Ishikawa (cell line): Measurements from ENCODE around the gene C19orf81.

Experiments
- CEBPB ChIP-seq: IDR thresholded peaks from 2 replicates; pipeline ENCODE4 v1.6.1; 2012
- CREB1 ChIP-seq: IDR thresholded peaks from 2 replicates; pipeline ENCODE4 v1.6.1; 2012; ENCODE audit warnings: low read depth
- EGR1 ChIP-seq: IDR thresholded peaks from 2 replicates; pipeline ENCODE4 v1.6.1; 2012
- EP300 ChIP-seq: IDR thresholded peaks from 2 replicates; pipeline ENCODE4 v1.6.1; 2012; ENCODE audit warnings: borderline replicate concordance
- FOXM1 ChIP-seq: IDR thresholded peaks from 2 replicates; pipeline ENCODE4 v1.6.1; 2012; ENCODE audit warnings: low read depth, borderline replicate concordance
- NFIC ChIP-seq: IDR thresholded peaks from 2 replicates; pipeline ENCODE4 v1.6.1; 2012
- RAD21 ChIP-seq: IDR thresholded peaks from 2 replicates; pipeline ENCODE4 v1.6.1; 2012; ENCODE audit warnings: low read depth
- REST ChIP-seq: IDR thresholded peaks from 2 replicates; pipeline ENCODE4 v1.6.1; 2012; ENCODE audit warnings: low read depth, mild to moderate bottlenecking
- TAF1 ChIP-seq: IDR thresholded peaks from 2 replicates; pipeline ENCODE4 v1.6.1; 2012; ENCODE audit warnings: low read depth, mild to moderate bottlenecking
- TCF12 ChIP-seq: IDR thresholded peaks from 2 replicates; pipeline ENCODE4 v1.6.1; 2012; ENCODE audit warnings: low read depth
- TEAD4 ChIP-seq: IDR thresholded peaks from 2 replicates; pipeline ENCODE4 v1.6.1; 2012
- USF1 ChIP-seq: IDR thresholded peaks from 2 replicates; pipeline ENCODE4 v1.6.1; 2012
- YY1 ChIP-seq: IDR thresholded peaks from 2 replicates; pipeline ENCODE4 v1.6.1; 2012; ENCODE audit warnings: low read depth
- ZBTB7A ChIP-seq: IDR thresholded peaks from 2 replicates; pipeline ENCODE4 v1.6.1; 2012; ENCODE audit warnings: low read depth
- TF ChIP-seq, protein P1 (sequence below): IDR thresholded peaks from 2 replicates; pipeline ENCODE4 v1.6.1; 2012

Gene C19orf81

DNA sequence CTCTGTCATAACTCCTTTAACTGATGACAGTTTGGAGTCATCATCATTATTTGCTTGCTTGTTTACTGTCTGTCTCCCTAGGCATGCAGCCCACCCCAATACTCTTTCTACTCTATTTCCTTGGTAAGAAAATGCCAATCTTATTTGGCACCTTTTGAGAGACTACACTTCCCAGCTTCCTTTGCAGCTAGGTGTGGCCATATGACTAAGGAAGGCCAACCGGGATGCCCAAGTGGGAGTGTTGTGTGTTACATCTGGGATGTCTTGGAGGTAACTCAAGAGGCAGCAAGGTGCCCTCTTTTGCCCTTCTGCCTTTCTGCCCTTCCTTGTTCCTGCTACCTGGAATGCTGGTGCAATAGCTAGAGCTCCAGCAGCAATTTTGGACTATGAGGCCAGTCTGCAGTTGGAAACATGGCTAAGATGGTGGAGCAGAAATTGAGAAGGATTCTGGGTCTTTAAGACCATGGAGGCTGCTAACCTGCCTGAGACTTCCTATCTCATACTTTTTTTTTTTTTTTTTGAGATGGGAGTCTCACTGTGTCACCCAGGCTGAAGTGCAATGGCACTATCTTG is 27.5 kb downstream of the C19orf81 start:
- TF ChIP-seq, protein P1, sequence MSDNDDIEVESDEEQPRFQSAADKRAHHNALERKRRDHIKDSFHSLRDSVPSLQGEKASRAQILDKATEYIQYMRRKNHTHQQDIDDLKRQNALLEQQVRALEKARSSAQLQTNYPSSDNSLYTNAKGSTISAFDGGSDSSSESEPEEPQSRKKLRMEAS = no peak
- TF ChIP-seq EP300 = no peak
- TF ChIP-seq ZBTB7A = no peak
- no peak for TF ChIP-seq NFIC
- no peak for TF ChIP-seq CREB1

GRCh38 chr19:50677636-50678035 is 28.4 kb downstream of the C19orf81 start:
- no peak for TF ChIP-seq TCF12
- TF ChIP-seq YY1 = no peak
- no peak for TF ChIP-seq EP300
- TF ChIP-seq NFIC = no peak
- no peak for TF ChIP-seq EGR1
- TF ChIP-seq RAD21 = no peak
- TF ChIP-seq USF1 = no peak
- no peak for TF ChIP-seq CEBPB
- TF ChIP-seq, protein P1 = no peak
- TF ChIP-seq REST = no peak

DNA sequence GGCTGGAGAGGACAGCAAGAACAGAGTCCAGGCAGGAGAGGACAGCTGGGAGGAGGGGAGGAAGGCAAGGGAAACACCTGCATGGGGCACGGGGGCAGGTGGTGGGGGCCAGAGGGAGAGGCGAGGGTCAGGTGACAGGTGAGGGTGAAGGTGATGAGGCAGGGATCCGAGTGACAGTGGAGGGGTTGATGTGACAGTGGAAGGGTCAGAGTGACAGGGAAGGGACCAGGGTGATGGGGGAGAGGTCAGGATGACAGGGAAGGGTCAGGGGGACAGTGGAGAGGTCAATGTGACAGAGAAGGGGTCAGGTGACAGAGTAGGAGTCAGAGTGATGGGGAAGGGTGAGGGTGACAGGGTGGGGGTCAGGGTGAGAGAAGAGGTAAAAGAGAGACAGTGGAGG is 29.1 kb downstream of the C19orf81 start:
- TF ChIP-seq NFIC (no peak), CREB1 (no peak), EP300 (no peak), CEBPB (no peak), YY1 (no peak), TAF1 (no peak), TCF12 (no peak), REST (no peak), ZBTB7A (no peak), EGR1 (no peak), RAD21 (no peak), TEAD4 (no peak), FOXM1 (no peak), USF1 (no peak)
- TF ChIP-seq, protein P1 = no peak

DNA sequence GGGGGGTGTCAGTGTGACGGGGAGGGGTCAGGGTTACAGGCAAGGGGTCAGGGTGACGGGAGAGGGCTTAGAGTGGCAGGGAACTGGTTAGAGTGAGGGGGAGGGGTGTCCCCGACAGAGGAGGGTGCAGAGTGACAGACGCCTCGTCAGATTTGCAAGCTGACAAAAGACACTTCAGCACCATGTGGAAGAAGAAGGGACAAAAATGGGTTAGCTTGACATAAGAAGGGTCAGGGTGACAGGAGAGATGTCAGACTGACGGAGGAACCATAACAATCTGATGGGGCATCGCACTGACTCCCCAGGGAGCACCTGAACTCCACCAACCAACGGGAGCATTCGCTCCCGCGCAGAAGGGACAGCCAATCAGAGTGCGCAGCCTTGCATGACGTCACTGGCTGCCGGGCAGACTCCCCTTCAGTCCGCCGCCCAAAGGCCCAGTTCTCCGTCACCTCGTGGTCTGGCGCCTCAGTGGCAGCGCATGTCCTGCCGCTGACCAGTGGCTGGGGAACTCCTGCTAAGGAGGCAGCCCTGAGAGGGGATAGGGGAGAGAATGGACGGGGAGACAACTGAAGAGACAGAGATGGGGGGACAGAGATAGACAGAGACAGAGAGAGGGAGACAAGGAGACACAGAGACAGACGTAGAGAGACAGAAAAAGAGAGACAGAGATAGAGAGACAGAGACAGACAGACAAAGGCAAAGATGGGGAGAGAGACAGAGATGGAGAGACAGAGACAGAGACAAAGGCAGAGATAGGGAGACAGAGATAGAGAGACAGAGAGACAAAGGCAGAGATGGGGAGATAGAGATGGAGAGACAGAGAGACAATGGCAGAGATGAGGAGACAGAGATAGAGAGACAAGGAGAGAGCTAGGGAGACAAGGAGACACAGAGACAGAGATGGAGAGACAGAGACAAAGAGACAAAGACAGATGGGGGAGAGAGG is 30.2 kb downstream of the C19orf81 start:
- TF ChIP-seq, protein P1 = peak; percentile 89
- TF ChIP-seq TAF1 = no peak
- peak; percentile 78 for TF ChIP-seq CREB1

GRCh38 chr19:50686310-50687032 is 37.2 kb downstream of the C19orf81 start:
- TF ChIP-seq TEAD4 = no peak
- TF ChIP-seq EGR1 = no peak
- TF ChIP-seq FOXM1 = no peak
- TF ChIP-seq RAD21 = no peak
- no peak for TF ChIP-seq EP300
- TF ChIP-seq, protein P1 = no peak
- TF ChIP-seq YY1 = no peak
- TF ChIP-seq REST = no peak
- TF ChIP-seq CEBPB = no peak
- no peak for TF ChIP-seq NFIC
- TF ChIP-seq CREB1 = no peak
- TF ChIP-seq TCF12 = no peak
- no peak for TF ChIP-seq USF1
- no peak for TF ChIP-seq ZBTB7A
- no peak for TF ChIP-seq TAF1
